GM12878 (cell line): Measurements from ENCODE around the gene CNTNAP5. TPM values are rescaled to one million over a fixed set of nuclear protein-coding genes. Genes with fewer than 3 reads are reported as not detected.

ENCODE experiments used
- ATAC-seq: fragments of 200-7000 bp; cut with Tn5 transposase; 3 replicates; pipeline ENCODE4 v1.9.1; 2020; ENCODE audit warnings: mild to moderate bottlenecking, moderate library complexity
- BruUV-seq: library from RNA; stranded (reverse); fragments of 400-500 nt; replicated peaks from 2 replicates; lab custom pipeline; 2021; lab: Mats Ljungman, UMichigan
- CTCF ChIA-PET: fragments of 300-600 bp; sonication (Branson Sonifier 250); formaldehyde crosslinking; extraction: SDS; loops from one replicate; lab custom pipeline; 2021; ENCODE audit warnings: inconsistent platforms; lab: Yijun Ruan, JAX
- POLR2A ChIA-PET: fragments of 350-600 bp; formaldehyde crosslinking; extraction: SDS; loops from one replicate; lab custom pipeline; 2021; ENCODE audit warnings: inconsistent platforms; lab: Charles Lee
- RAD21 ChIA-PET: fragments of 300-600 bp; sonication (Branson Sonifier 250); formaldehyde crosslinking; loops from one replicate; lab custom pipeline; 2023; ENCODE audit warnings: antibody characterized with exemption; ENCODE audit not compliant: unreplicated experiment; lab: Charles Lee
- SMC1A ChIA-PET: fragments of 300-600 bp; sonication (Branson Sonifier 250); formaldehyde crosslinking; loops from one replicate; lab custom pipeline; 2023; ENCODE audit not compliant: unreplicated experiment, uncharacterized antibody; lab: Charles Lee
- DNase-seq: peaks from one replicate; pipeline ENCODE4 v3.0.0-alpha.2; 2011; ENCODE audit warnings: low read depth, low spot score
- FAIRE-seq: peaks from 3 replicates; lab custom pipeline; 2011; peaks lifted over from hg19 to GRCh38; lab: Jason Lieb, UNC
- H2AFZ ChIP-seq: 2 replicates; pipeline ENCODE4 v1.6.0; 2011; ENCODE audit warnings: low read depth, low read length, control low read depth; ENCODE audit not compliant: control insufficient read depth
- H3K27ac ChIP-seq: 2 replicates; pipeline ENCODE4 v1.5.1; 2011; ENCODE audit warnings: control low read depth; ENCODE audit not compliant: control insufficient read depth, insufficient read depth
- H3K27me3 ChIP-seq, 2 experiments: replicated peaks in 1 of 2; 2 replicates each; pipeline versions ENCODE4 v1.6.0 to v1.6.1; 2011; ENCODE audit warnings: low read length in 1 of 2; ENCODE audit not compliant: control insufficient read depth in 2 of 2, insufficient read depth in 2 of 2
- H3K36me3 ChIP-seq, 2 experiments: 2 replicates each; pipeline ENCODE4 v1.5.1; 2011; ENCODE audit warnings: low read length in 1 of 2; ENCODE audit not compliant: control insufficient read depth in 2 of 2, insufficient read depth in 2 of 2
- H3K4me1 ChIP-seq: 2 replicates; pipeline ENCODE4 v1.6.1; 2011; ENCODE audit warnings: mild to moderate bottlenecking, low read length, moderate library complexity, mixed read lengths; ENCODE audit not compliant: control insufficient read depth, insufficient read depth
- H3K4me2 ChIP-seq: 2 replicates; pipeline ENCODE4 v1.6.0; 2011; ENCODE audit warnings: control low read depth; ENCODE audit not compliant: control insufficient read depth, insufficient read depth
- H3K4me3 ChIP-seq: fragments of 200-600 bp; sonication (generic); 2 replicates; pipeline ENCODE4 v1.5.1; 2016
- H3K79me2 ChIP-seq: 2 replicates; pipeline ENCODE4 v1.6.0; 2011; ENCODE audit warnings: low read length; ENCODE audit not compliant: control insufficient read depth, insufficient read depth
- H3K9ac ChIP-seq: 2 replicates; pipeline ENCODE4 v1.8.0; 2011; ENCODE audit warnings: low read length, control low read depth, mixed read lengths; ENCODE audit not compliant: control insufficient read depth, insufficient read depth
- H3K9me3 ChIP-seq: replicated peaks from 3 replicates; pipeline ENCODE4 v1.5.1; 2011; ENCODE audit warnings: mild to moderate bottlenecking, low read length; ENCODE audit not compliant: control insufficient read depth, insufficient read depth
- H4K20me1 ChIP-seq: 2 replicates; pipeline ENCODE4 v1.6.0; 2011; ENCODE audit not compliant: control insufficient read depth, insufficient read depth
- CBX5 ChIP-seq: sonication (generic); IDR thresholded peaks from 2 replicates; pipeline ENCODE4 v1.6.1; 2016; ENCODE audit warnings: low read depth, moderate library complexity, mild to moderate bottlenecking, inconsistent platforms
- DPF2 ChIP-seq: fragments of 450-650 bp; IDR thresholded peaks from 2 replicates; pipeline ENCODE4 v1.6.1; 2017; ENCODE audit warnings: mild to moderate bottlenecking
- JUNB ChIP-seq: IDR thresholded peaks from 2 replicates; pipeline ENCODE4 v1.6.1; 2016; ENCODE audit warnings: antibody characterized with exemption, mild to moderate bottlenecking
- KLF5 ChIP-seq: fragments of 450-650 bp; IDR thresholded peaks from 2 replicates; pipeline ENCODE4 v1.6.1; 2014; ENCODE audit warnings: mild to moderate bottlenecking; ENCODE audit not compliant: partially characterized antibody
- MEF2A ChIP-seq: IDR thresholded peaks from 2 replicates; pipeline ENCODE4 v1.6.1; 2011; ENCODE audit warnings: low read depth, mild to moderate bottlenecking, low read length, moderate library complexity; ENCODE audit not compliant: insufficient read depth
- MEF2B ChIP-seq: fragments of 450-650 bp; IDR thresholded peaks from 2 replicates; pipeline ENCODE4 v1.6.1; 2018; ENCODE audit warnings: mild to moderate bottlenecking, moderate library complexity; ENCODE audit not compliant: partially characterized antibody, poor library complexity, severe bottlenecking
- NFXL1 ChIP-seq: fragments of 450-650 bp; IDR thresholded peaks from 2 replicates; pipeline ENCODE4 v1.6.1; 2017; ENCODE audit warnings: antibody characterized with exemption, mild to moderate bottlenecking, borderline replicate concordance
- SREBF2 ChIP-seq: IDR thresholded peaks from 2 replicates; pipeline ENCODE4 v1.6.1; 2012; ENCODE audit warnings: mild to moderate bottlenecking, low read length
- TCF3 ChIP-seq: IDR thresholded peaks from 2 replicates; pipeline ENCODE4 v1.6.1; 2012; ENCODE audit warnings: low read depth, mild to moderate bottlenecking, low read length, borderline replicate concordance; ENCODE audit not compliant: insufficient read depth
- ZNF274 ChIP-seq: IDR thresholded peaks from one replicate; pipeline ENCODE4 v1.8.0; 2011; ENCODE audit not compliant: insufficient read length, insufficient read depth
- WGBS: methylation state at CpG from one replicate; pipeline ENCODE4 v1.1.6; 2016; ENCODE audit warnings: low lambda C conversion rate; ENCODE audit not compliant: insufficient replicate concordance, insufficient coverage; ENCODE audit errors: missing lambda C conversion rate; 5-methylcytosine and 5-hydroxymethylcytosine counted together
- in situ Hi-C: fragments of 300-500 bp; cut with MboI; formaldehyde crosslinking; loops from 9 replicates; pipeline ENCODE4 v1.14.3; 2018; ENCODE audit warnings: mixed read lengths
- intact Hi-C: fragments of 100-400 bp; cut with micrococcal nuclease; formaldehyde crosslinking; loops from one replicate; pipeline ENCODE4 v1.14.2; 2022; ENCODE audit not compliant: unreplicated experiment
- polyA plus RNA-seq, 11 experiments: library from polyadenylated mRNA; depleted of rRNA in 4 of 11; unstranded in 6 of 11; stranded (reverse) in 5 of 11; fragments of >200 nt; fragmentation: Nextera tagmentation in 4 of 11; fragmentation: Illumina TruSeq in 1 of 11; extraction: Ambion mirVana in 4 of 11; extraction: Trizol in 1 of 11; gene quantifications; 1 replicate in 1 of 11; 2 replicates in 10 of 11; pipeline versions ENCODE4 v1.2.1 to v1.2.3, GENCODE V29; 2011 to 2016; ENCODE audit warnings: inconsistent platforms in 2 of 11, missing spikeins in 2 of 11, low read depth in 1 of 11
- total RNA-seq, 4 experiments: library from RNA; depleted of rRNA in 3 of 4; stranded (reverse); fragments of >200 nt in 3 of 4; fragmentation: Illumina TruSeq in 1 of 4; extraction: Trizol in 1 of 4; gene quantifications; 2 replicates each; pipeline versions ENCODE4 v1.2.1 to v1.2.3, GENCODE V29; 2013 to 2021
- TF ChIP-seq, protein P1 (sequence below): IDR thresholded peaks from 2 replicates; pipeline ENCODE4 v1.6.1; 2012; ENCODE audit warnings: low read length, inconsistent platforms
- TF ChIP-seq, protein P2 (sequence below): fragments of 450-650 bp; IDR thresholded peaks from 2 replicates; pipeline ENCODE4 v1.6.1; 2016; ENCODE audit warnings: mild to moderate bottlenecking, moderate library complexity, borderline replicate concordance
- TF ChIP-seq, protein P3 (sequence below): fragments of 450-650 bp; IDR thresholded peaks from 2 replicates; pipeline ENCODE4 v1.6.1; 2017; ENCODE audit warnings: low read depth, mild to moderate bottlenecking, moderate library complexity
- TF ChIP-seq, protein P4 (sequence below): fragments of 450-650 bp; IDR thresholded peaks from 2 replicates; pipeline ENCODE4 v1.6.1; 2017; ENCODE audit warnings: borderline replicate concordance

Gene CNTNAP5
- total and polyA plus RNA-seq, 10 of the 15 experiments (the other 5 are each of a cell fraction or from before 2014, with no cell fraction given) = not detected

DNA sequence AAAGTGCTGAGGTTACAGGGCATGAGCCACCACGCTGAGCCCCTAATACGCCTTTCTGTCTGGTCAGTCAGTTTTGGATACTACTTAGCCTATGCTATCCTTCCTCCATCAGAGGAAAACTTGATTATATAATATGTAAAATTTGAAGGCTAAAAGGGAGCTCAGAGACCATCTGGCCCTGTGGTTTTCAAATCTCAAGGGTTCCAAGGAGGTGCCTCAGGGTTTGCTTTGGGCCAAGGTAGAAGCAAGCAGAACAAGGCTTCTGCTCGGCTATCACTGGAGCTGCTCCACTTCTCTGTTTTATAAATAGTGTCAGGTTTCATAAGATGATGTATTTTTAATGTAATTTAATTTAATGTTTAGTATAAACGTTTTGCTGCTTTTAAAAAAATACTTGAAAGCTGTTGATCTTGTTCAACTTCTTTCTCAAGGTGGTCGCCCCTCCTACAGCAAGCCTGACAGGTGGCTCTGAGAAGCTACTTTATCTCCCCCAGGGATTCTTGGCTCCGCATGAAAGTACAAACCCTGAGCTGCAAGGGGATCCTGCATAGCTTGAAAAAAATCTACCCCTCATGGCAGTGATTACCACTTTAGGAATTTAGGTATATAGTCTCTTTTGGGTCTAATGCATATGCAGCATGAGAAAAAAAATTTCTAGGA, 290.3 kb downstream of the CNTNAP5 start:
- in situ Hi-C loops (no loop called here), intact Hi-C loops (no loop called here)
- no TSS peak for BruUV-seq
- ATAC-seq (no peak), FAIRE-seq (no peak), DNase-seq (no peak)
- H3K9me3 ChIP-seq = no peaks in the 10 kb centered on the region
- H3K79me2 ChIP-seq = no peaks in the 10 kb centered on the region
- no peak overlapping the region for H3K4me2 ChIP-seq
- H3K27ac ChIP-seq = no peak overlapping the region
- H4K20me1 ChIP-seq = no peaks in the 10 kb centered on the region
- H3K9ac ChIP-seq = no peak overlapping the region
- H3K27me3 ChIP-seq = no peaks in the 10 kb centered on the region
- CTCF ChIA-PET = interaction anchor here (1.5 kb wide), 1 partner anchor 10 kb away, joined by 3 read pairs; no protein-coding TSS in a partner anchor
- SMC1A ChIA-PET = no interaction called here
- no peak overlapping the region for H2AFZ ChIP-seq
- RAD21 ChIA-PET = no interaction called here
- H3K4me3 ChIP-seq = no peak overlapping the region
- TF ChIP-seq NFXL1 (no peak), JUNB (no peak), SREBF2 (no peak), CBX5 (no peak), ZNF274 (no peak), MEF2B (no peak), TCF3 (no peak), KLF5 (no peak), DPF2 (no peak), MEF2A (no peak)
- TF ChIP-seq, protein P1, sequence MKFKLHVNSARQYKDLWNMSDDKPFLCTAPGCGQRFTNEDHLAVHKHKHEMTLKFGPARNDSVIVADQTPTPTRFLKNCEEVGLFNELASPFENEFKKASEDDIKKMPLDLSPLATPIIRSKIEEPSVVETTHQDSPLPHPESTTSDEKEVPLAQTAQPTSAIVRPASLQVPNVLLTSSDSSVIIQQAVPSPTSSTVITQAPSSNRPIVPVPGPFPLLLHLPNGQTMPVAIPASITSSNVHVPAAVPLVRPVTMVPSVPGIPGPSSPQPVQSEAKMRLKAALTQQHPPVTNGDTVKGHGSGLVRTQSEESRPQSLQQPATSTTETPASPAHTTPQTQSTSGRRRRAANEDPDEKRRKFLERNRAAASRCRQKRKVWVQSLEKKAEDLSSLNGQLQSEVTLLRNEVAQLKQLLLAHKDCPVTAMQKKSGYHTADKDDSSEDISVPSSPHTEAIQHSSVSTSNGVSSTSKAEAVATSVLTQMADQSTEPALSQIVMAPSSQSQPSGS = no peak
- TF ChIP-seq, protein P2, sequence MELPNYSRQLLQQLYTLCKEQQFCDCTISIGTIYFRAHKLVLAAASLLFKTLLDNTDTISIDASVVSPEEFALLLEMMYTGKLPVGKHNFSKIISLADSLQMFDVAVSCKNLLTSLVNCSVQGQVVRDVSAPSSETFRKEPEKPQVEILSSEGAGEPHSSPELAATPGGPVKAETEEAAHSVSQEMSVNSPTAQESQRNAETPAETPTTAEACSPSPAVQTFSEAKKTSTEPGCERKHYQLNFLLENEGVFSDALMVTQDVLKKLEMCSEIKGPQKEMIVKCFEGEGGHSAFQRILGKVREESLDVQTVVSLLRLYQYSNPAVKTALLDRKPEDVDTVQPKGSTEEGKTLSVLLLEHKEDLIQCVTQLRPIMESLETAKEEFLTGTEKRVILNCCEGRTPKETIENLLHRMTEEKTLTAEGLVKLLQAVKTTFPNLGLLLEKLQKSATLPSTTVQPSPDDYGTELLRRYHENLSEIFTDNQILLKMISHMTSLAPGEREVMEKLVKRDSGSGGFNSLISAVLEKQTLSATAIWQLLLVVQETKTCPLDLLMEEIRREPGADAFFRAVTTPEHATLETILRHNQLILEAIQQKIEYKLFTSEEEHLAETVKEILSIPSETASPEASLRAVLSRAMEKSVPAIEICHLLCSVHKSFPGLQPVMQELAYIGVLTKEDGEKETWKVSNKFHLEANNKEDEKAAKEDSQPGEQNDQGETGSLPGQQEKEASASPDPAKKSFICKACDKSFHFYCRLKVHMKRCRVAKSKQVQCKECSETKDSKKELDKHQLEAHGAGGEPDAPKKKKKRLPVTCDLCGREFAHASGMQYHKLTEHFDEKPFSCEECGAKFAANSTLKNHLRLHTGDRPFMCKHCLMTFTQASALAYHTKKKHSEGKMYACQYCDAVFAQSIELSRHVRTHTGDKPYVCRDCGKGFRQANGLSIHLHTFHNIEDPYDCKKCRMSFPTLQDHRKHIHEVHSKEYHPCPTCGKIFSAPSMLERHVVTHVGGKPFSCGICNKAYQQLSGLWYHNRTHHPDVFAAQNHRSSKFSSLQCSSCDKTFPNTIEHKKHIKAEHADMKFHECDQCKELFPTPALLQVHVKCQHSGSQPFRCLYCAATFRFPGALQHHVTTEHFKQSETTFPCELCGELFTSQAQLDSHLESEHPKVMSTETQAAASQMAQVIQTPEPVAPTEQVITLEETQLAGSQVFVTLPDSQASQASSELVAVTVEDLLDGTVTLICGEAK = no peak
- TF ChIP-seq, protein P3, sequence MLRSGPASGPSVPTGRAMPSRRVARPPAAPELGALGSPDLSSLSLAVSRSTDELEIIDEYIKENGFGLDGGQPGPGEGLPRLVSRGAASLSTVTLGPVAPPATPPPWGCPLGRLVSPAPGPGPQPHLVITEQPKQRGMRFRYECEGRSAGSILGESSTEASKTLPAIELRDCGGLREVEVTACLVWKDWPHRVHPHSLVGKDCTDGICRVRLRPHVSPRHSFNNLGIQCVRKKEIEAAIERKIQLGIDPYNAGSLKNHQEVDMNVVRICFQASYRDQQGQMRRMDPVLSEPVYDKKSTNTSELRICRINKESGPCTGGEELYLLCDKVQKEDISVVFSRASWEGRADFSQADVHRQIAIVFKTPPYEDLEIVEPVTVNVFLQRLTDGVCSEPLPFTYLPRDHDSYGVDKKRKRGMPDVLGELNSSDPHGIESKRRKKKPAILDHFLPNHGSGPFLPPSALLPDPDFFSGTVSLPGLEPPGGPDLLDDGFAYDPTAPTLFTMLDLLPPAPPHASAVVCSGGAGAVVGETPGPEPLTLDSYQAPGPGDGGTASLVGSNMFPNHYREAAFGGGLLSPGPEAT = no peak
- TF ChIP-seq, protein P4, sequence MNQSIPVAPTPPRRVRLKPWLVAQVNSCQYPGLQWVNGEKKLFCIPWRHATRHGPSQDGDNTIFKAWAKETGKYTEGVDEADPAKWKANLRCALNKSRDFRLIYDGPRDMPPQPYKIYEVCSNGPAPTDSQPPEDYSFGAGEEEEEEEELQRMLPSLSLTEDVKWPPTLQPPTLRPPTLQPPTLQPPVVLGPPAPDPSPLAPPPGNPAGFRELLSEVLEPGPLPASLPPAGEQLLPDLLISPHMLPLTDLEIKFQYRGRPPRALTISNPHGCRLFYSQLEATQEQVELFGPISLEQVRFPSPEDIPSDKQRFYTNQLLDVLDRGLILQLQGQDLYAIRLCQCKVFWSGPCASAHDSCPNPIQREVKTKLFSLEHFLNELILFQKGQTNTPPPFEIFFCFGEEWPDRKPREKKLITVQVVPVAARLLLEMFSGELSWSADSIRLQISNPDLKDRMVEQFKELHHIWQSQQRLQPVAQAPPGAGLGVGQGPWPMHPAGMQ = no peak
- WGBS = 11% methylated on average over 6 of the region's 6 CpGs
- no peaks in the 10 kb centered on the region for H3K36me3 ChIP-seq
- POLR2A ChIA-PET = no interaction called here
- H3K4me1 ChIP-seq = no peaks in the 10 kb centered on the region
